HG02981 (cell line): Measurements from ENCODE around the gene COL5A2.

Source experiments
- ATAC-seq: cut with Tn5 transposase; IDR thresholded peaks from one replicate; pipeline ENCODE4 v1.9.1; 2021; ENCODE audit warnings: mild to moderate bottlenecking, moderate library complexity; ENCODE audit not compliant: unreplicated experiment

The COL5A2 gene

DNA sequence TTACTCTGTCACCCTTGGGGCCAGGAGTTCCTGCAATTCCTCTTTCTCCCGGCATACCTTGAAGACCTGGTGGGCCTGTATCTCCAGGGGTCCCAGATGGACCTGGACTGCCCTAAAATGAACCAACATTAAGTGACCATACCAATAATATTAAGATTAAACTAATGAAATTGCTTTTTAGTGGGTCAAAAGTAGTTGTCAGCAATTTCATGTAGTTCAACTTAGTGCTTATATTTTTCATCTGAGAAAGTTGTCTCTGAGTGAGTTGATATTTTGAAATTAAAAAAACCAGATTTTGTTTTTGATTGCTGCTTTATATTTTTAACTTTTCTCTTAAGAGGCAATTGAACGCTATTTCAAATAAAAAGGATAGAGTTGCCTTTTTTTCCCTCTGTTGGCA lies 122.2 kb downstream of the COL5A2 start:
- no peak for ATAC-seq

GRCh38 chr2:189056200-189057106 lies 123.1 kb downstream of the COL5A2 start:
- ATAC-seq = no peak

DNA sequence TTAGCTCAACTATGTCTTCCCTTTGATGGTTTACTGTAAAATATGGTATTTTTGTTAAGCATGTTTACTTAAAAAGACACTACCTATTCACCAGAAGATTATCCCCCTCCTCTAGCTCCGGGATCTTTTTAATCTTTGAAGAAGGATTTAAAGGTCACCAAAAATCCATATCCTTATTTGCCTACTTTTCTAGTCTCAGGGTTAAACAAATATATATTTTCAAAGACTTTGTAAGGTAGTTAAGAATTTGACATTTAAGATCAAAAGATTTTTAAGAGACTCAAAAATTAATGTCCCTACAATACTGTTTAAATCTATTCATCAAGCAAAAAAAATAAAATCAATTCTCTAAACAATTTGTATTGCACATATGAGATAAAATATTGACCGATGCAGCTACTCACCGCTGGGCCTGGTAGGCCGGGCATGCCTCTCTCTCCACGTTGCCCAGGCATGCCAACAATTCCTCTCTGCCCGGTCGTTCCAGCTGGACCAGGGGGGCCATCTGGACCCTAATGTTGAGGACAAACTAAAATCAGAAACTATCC lies 129.3 kb downstream of the COL5A2 start:
- no peak for ATAC-seq

GRCh38 chr2:189049709-189050164 lies 129.8 kb downstream of the COL5A2 start:
- ATAC-seq = no peak

DNA sequence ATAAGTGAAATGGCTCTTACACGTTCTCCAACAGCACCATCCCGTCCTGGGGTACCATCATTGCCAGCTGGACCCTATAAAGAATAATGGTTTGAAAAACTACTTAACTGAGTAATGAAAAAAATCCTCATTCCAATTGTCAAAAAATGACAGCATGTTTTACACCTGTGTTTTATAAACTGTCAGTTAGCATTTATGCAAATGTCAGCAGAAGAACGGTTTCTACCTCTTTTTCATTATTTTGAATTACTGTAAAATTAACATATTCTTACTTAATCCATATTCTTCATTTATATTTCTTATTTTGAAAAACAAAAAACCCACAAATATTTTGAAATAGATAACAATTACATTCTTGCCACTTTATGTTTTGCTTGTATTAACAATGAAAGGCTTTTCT lies 131.4 kb downstream of the COL5A2 start:
- ATAC-seq = no peak

DNA sequence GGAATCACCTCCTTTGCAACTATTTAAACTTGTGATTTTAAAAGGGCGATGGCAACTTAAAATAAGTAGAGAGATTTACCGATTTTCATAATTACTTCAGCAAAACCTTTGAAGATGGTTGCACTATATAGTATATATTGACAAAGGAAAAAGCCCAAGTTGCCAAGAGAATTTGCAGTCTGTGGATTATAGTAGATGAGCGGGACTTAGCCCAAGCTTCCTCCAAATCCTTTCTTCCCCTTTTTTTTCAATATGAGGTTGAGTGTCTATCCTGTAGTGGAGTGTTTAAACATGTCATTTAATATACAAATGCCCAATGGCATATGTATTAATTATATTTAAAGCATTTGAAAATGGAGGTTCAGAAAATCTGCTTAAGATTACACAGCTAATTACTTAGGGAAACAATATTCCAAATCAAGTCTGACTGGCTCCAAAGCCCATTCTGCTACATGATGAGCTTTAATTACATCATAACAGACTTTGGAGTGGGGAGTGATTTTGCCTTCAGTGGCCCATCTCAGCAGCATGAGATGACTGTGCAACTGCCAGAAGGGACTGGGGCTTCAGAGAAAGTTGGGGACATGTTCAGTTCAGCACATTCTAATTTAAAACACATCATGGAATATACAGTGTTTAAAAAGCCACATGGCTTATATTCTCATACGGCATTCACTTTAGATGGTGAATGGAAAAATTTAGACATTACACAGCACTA lies 132.2 kb downstream of the COL5A2 start:
- ATAC-seq = no peak

DNA sequence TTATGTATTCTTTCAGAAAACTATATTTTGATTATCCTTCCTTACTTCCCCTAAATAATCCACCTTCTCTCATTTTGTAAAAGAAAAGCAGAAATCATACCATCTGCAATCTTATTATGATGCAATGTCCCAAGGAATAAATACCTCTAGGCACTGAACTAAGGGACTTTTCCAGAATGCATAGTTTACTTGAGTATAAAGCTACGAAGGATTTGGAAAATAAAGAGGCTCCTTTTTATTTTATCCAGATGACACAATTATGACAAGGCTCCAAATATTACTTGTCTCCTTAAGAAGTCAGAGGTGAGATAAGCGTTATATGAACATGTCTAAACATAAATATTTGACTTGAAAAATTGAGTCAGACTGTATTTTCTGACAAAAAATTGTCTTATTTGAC lies 133.2 kb downstream of the COL5A2 start:
- ATAC-seq = no peak

DNA sequence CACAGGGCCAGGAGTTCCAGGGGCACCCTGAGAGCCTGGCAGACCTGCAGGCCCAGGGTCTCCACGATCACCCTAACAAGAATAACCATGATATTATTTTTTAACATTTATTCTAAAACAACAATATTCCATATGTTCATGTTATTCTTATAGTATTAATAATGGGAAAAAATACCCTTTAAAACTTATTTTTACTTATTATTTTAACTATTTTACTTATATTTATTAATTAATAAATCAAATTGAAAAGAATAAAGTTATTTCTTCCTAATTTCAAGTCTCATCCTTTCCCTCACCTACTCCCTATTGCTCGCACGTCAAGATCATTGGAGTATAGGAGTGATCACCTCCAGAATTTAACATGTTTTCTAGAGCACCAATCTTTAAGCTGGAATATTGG lies 133.7 kb downstream of the COL5A2 start:
- no peak for ATAC-seq

DNA sequence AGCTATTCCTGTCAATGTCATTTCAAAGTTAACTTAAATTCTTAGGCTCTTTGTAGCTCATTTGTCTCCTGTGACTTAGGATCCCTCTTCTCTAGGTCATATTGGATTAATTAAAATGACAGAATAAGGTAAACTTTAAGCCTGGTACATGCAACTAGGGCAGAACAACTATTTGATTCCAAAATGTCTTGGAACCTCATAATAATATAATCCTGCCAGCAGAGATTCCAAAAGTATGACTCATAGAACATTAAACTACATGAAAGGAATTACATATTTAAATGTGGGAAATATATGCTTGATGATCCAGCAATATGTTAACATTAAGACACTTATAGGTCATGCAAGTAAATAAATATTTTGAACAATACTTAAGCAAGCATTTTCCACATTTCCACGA lies 142.0 kb downstream of the COL5A2 start:
- ATAC-seq = no peak

DNA sequence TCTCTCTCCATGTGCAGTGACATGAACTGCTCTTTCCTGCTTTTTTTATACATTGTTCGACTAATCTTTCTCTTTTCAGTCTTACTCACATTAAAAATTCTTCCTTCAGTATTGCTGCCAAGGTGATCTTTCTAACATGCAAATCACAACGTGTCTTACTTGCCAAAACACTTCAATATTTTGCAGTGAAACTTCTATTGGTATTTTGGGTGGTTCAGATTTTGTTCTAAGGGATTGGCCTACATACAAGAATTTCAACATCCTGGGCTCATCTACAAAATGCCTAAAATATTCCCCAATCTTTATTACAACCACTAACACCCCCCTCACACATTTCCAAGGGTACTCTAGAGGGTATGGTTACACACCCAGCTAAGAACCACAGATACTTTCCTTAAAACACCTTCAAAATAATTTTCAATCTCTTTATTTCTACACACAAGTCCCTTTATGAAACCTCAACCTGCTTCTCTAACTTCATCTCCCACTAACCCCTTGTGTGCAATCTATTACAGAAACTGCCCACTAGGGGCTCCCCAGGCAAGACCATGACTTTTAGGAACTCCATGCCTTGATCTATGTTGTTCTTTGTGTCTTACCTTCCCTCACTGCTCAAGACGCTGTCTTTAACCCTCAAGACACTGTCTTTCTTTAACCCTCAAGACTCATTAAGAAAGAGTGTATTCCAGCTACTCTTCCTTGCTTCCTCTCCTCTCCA lies 154.5 kb downstream of the COL5A2 start:
- ATAC-seq = peak; percentile 93

GRCh38 chr2:189022492-189022891 lies 157.1 kb downstream of the COL5A2 start:
- ATAC-seq = no peak

GRCh38 chr2:189022053-189022481 lies 157.5 kb downstream of the COL5A2 start:
- ATAC-seq = no peak

DNA sequence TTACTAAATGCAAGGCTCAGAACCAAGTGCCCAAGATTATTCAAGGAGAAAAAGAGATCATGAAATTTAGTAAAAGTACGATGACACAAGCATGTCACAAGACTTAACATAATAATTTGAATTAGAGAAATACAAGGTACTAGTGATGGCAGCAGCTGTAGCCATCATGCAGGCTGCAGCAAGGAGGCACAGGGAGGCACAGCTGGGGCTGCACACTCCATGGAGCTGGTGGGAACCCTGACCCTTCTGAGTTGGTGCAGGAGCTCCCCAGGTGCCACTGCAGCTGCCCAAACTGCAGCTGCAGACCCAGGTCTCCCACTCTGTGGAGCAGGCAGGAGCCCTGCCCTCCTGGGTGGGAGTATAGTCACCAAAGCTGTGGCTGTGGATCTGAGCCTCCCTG lies 159.4 kb downstream of the COL5A2 start:
- no peak for ATAC-seq

DNA sequence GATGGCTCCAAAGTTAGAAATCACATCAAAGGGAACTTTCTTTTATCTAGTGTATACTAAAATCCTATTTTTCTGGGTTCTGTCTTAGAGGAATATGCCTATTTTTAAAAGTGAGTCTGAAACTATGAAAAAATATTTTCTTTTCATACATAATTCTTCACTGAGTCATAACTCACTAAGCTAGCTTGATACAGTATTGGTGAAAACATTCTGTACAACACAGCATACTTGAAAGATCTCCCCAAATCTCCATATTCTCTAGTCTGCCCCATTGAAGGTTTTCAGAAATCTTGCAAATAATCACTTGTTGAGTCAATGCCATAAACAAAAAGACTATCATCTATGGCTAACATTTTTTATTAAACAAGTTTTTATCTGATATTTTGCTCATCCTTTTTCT lies 160.9 kb downstream of the COL5A2 start:
- no peak for ATAC-seq

GRCh38 chr2:189016311-189016861 lies 163.2 kb downstream of the COL5A2 start:
- ATAC-seq = no peak

- no peak for ATAC-seq
Measured at GRCh38 chr2:189015359-189015758, 164.2 kb downstream of the COL5A2 start.

DNA sequence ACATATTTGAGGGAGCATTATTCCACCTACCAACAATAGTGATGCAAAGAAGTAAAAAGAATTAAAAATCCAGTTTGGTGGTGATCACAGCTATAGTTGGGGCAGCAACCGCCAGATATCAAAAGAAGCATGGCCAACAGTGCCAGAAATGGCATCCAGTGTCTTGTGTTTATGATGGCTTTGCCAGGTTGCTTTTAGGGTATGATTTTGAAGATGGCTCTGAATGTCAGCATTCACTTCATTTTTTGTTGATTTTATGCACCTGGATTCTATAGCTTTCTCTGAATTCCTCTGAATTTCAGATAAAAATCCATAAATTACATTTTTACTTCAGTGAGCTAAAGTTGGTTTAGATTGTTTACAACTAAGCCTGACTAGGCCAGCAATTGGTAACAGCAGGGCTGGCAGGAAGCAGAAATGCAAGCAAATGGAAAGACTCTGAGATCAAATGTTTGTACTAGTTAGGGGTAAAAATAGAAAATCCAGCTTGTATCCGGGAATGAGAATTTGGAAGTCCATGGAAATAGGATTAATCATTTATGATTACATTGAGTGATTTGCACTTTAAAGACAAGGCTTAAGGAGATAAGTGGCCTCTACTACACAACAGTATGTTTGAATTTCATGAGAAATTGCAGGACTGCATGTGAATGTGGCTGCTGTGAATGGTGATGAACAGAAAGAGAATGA lies 165.0 kb downstream of the COL5A2 start:
- ATAC-seq = no peak

DNA sequence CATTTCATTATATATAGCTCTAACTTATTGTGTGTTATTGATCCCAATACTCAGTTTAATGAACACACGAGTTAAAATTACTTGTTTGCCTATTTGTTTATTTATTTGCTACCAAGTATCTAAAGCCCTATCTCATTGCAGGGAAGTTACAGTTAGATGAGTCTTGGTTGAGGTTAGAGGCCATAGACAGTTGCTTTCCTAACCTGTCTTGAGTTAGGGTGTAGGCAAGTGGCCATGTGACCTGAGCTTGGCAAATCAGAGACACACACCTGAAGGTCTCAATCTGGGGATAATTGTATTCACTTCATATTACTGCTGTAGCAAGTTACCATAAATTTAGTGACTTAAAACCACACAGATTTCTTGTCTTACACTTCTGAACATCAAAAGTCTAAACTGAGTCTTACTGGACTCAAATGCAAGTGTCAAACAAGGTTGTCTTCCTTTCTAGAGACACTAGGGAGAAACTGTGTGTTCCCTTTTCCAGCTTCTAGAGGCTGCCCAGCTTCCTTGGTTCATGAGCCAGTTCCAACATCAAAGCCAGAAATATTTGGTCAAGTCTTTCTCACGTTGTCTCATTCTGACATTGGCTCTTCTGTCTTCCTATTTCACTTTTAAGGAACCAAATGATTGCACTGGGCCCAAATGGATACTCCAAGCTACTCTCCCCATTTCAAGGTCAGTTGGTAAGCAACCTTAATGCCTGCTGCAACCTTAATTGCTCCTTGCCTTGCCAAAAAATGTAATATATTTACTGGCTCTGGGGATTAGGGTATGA lies 165.7 kb downstream of the COL5A2 start:
- ATAC-seq = no peak

- no peak for ATAC-seq
Measured at GRCh38 chr2:189013031-189013430, 166.5 kb downstream of the COL5A2 start.
